T-cell (primary cell): ENCODE measurements around the gene BCR. TPM values are rescaled to one million over a fixed set of nuclear protein-coding genes. Genes with fewer than 3 reads are reported as not detected.

Source experiments
- ATAC-seq, 4 experiments: fragments of 200-7000 bp in 3 of 4; fragments of 150-1000 bp in 1 of 4; cut with Tn5 transposase; replicated peaks in 1 of 4; 1 replicate in 3 of 4; 2 replicates in 1 of 4; pipeline ENCODE4 v1.10.0; 2021; ENCODE audit warnings: moderate library complexity in 3 of 4, mild to moderate bottlenecking in 2 of 4, moderate number of reproducible peaks in 1 of 4
- CTCF ChIA-PET, 2 donors: fragments of 300-600 bp; sonication (Branson Sonifier 250); formaldehyde crosslinking; loops; one replicate each; lab custom pipeline; 2022; ENCODE audit warnings: antibody characterized with exemption in 2 of 2; lab: Charles Lee
- POLR2A ChIA-PET, 2 donors: fragments of 300-600 bp; sonication (Branson Sonifier 250); formaldehyde crosslinking; loops; one replicate each; lab custom pipeline; 2022; ENCODE audit warnings: antibody characterized with exemption in 2 of 2; lab: Charles Lee
- DNase-seq, 35 experiments: peaks; one replicate each; pipeline versions ENCODE4 v3.0.0 to v3.0.0-alpha.2; 2013 to 2023
- H3K27ac ChIP-seq: one replicate; pipeline ENCODE4 v1.5.1; 2013; ENCODE audit warnings: low read length
- H3K27me3 ChIP-seq, 2 experiments: replicated peaks in 1 of 2; 1 replicate in 1 of 2; 2 replicates in 1 of 2; pipeline versions ENCODE4 v1.6.1 to v1.7.0; 2013; ENCODE audit warnings: low read length in 1 of 2, mixed read lengths in 1 of 2; ENCODE audit not compliant: control insufficient read depth in 2 of 2, insufficient read depth in 2 of 2; ENCODE audit errors: extremely low read depth in 1 of 2
- H3K36me3 ChIP-seq, 2 donors: 1 replicate in 1 of 2; 2 replicates in 1 of 2; pipeline versions ENCODE4 v1.6.1 to v1.7.0; 2013; ENCODE audit warnings: low read length in 1 of 2; ENCODE audit not compliant: control insufficient read depth in 2 of 2, insufficient read depth in 1 of 2; ENCODE audit errors: extremely low read depth in 1 of 2
- H3K4me1 ChIP-seq, 2 experiments: 1 replicate in 1 of 2; 2 replicates in 1 of 2; pipeline versions ENCODE4 v1.6.1 to v1.7.0; 2013; ENCODE audit warnings: low read length in 2 of 2, mixed read lengths in 1 of 2; ENCODE audit not compliant: insufficient read depth in 2 of 2, control insufficient read depth in 1 of 2; ENCODE audit errors: extremely low read depth in 1 of 2
- H3K4me3 ChIP-seq, 2 donors: 1 replicate in 1 of 2; 2 replicates in 1 of 2; pipeline versions ENCODE4 v1.5.1 to v1.7.0; 2013; ENCODE audit warnings: mild to moderate bottlenecking in 2 of 2, low read length in 1 of 2, moderate library complexity in 1 of 2; ENCODE audit not compliant: control insufficient read depth in 1 of 2; ENCODE audit errors: extremely low read depth in 1 of 2
- H3K9me3 ChIP-seq: 2 replicates; pipeline ENCODE4 v1.7.0; 2013
- H3K27ac Mint-ChIP-seq, 2 donors: one replicate each; pipeline ENCODE4 v1.8.0; 2020 to 2021; ENCODE audit warnings: mild to moderate bottlenecking in 2 of 2, mixed read lengths in 2 of 2
- H3K27me3 Mint-ChIP-seq, 2 donors: one replicate each; pipeline ENCODE4 v1.8.0; 2021 to 2022; ENCODE audit warnings: mixed read lengths in 2 of 2
- H3K36me3 Mint-ChIP-seq: one replicate; pipeline ENCODE4 v1.8.0; 2021; ENCODE audit warnings: mixed read lengths
- H3K4me1 Mint-ChIP-seq, 3 donors: one replicate each; pipeline ENCODE4 v1.8.0; 2020 to 2022; ENCODE audit warnings: mixed read lengths in 3 of 3, mild to moderate bottlenecking in 1 of 3
- H3K4me3 Mint-ChIP-seq, 3 donors: one replicate each; pipeline ENCODE4 v1.8.0; 2020 to 2022; ENCODE audit warnings: mild to moderate bottlenecking in 3 of 3, mixed read lengths in 3 of 3, moderate library complexity in 3 of 3
- H3K9me3 Mint-ChIP-seq, 3 donors: one replicate each; pipeline ENCODE4 v1.8.0; 2020 to 2022; ENCODE audit warnings: mixed read lengths in 3 of 3
- WGBS: methylation state at CpG from one replicate; pipeline ENCODE4 v1.1.5; 2013; ENCODE audit warnings: missing lambda C conversion rate; ENCODE audit not compliant: insufficient coverage; 5-methylcytosine and 5-hydroxymethylcytosine counted together
- total RNA-seq, 35 experiments: library from RNA in 6 of 35; stranded (reverse) in 6 of 35; fragments of 120-200 nt in 1 of 35; gene quantifications; one replicate each; pipeline versions ENCODE4 v1.2.1 to v1.2.4 and lab custom pipeline; 2013 to 2026

BCR gene
- total RNA-seq, 5 donors from 2014 or later (not counting 1 experiment from before 2014, with no cell fraction given): 74.6 to 103 (median 85.5) TPM

- 96% methylated on average over 6 of the region's 10 CpGs for WGBS
- H3K4me3 Mint-ChIP-seq: no peak overlapping the region
- Histone ChIP-seq H3K4me3 (no peak overlapping the region), H3K27ac (no peak overlapping the region), H3K27me3 (no peaks in the 10 kb centered on the region), H3K4me1 (peaks cover 0 to 24% of the 10 kb centered on the region in 2 experiments), H3K36me3 (peaks cover 15 to 55% of the 10 kb centered on the region in 2 donors), H3K9me3 (no peaks in the 10 kb centered on the region)
- peaks cover 5 to 13% (median 8%) of the 10 kb centered on the region in 3 donors for H3K4me1 Mint-ChIP-seq
- no peaks in the 10 kb centered on the region for H3K9me3 Mint-ChIP-seq
- POLR2A ChIA-PET: no interaction called here
- no peak overlapping the region for H3K27ac Mint-ChIP-seq
- CTCF ChIA-PET: no interaction called here
- H3K27me3 Mint-ChIP-seq: no peaks in the 10 kb centered on the region
- ATAC-seq (no peak), DNase-seq (no peak)
- peaks cover 21% of the 10 kb centered on the region for H3K36me3 Mint-ChIP-seq
Observed at GRCh38 chr22:23261900-23262450, 81.7 kb downstream of the BCR start.

- WGBS: 97% methylated on average over 49 of the region's 60 CpGs
- peaks cover 0 to 8% (median 4%) of the 10 kb centered on the region in 3 donors for H3K4me1 Mint-ChIP-seq
- ATAC-seq: no peak
Observed at GRCh38 chr22:23262518-23263332, 82.4 kb downstream of the BCR start.

GRCh38 chr22:23263651-23264555 is 83.6 kb downstream of the BCR start:
- H3K36me3 Mint-ChIP-seq: peaks cover 21% of the 10 kb centered on the region
- no peak overlapping the region for H3K4me3 Mint-ChIP-seq
- DNase-seq: peak in 34 of 35 experiments; percentile 36 to 82 (median 61)
- Histone ChIP-seq H3K4me3 (no peak overlapping the region), H3K36me3 (peaks cover 22 to 60% of the 10 kb centered on the region in 2 donors), H3K27me3 (no peaks in the 10 kb centered on the region), H3K27ac (peak overlapping the region; percentile 73), H3K9me3 (no peaks in the 10 kb centered on the region), H3K4me1 (peaks cover 0 to 22% of the 10 kb centered on the region in 2 experiments)
- H3K27ac Mint-ChIP-seq: peak overlapping the region; percentile 51 to 69
- H3K9me3 Mint-ChIP-seq: no peaks in the 10 kb centered on the region
- POLR2A ChIA-PET: no interaction called here
- H3K4me1 Mint-ChIP-seq: peaks cover 0 to 10% (median 4%) of the 10 kb centered on the region in 3 donors
- CTCF ChIA-PET: interaction anchor here (1.0 to 1.3 kb wide), 2 partner anchors 15 to 90 kb away, joined by 3 to 6 read pairs; no protein-coding TSS in a partner anchor
- WGBS: 67% methylated on average over 18 of the region's 20 CpGs
- ATAC-seq: peak; percentile 74 to 97 (median 84)
- no peaks in the 10 kb centered on the region for H3K27me3 Mint-ChIP-seq

More at GRCh38 chr22:23262518-23263332, 82.4 kb downstream of the BCR start:
- H3K27me3 Mint-ChIP-seq: no peaks in the 10 kb centered on the region
- DNase-seq: no peak
- no peak overlapping the region for H3K27ac Mint-ChIP-seq
- H3K9me3 Mint-ChIP-seq: no peaks in the 10 kb centered on the region
- Histone ChIP-seq H3K4me1 (peaks cover 0 to 20% of the 10 kb centered on the region in 2 experiments), H3K9me3 (no peaks in the 10 kb centered on the region), H3K4me3 (no peak overlapping the region), H3K36me3 (peaks cover 16 to 54% of the 10 kb centered on the region in 2 donors), H3K27ac (peak overlapping the region; percentile 64), H3K27me3 (no peaks in the 10 kb centered on the region)
- no peak overlapping the region for H3K4me3 Mint-ChIP-seq
- ChIA-PET POLR2A (no interaction called here), CTCF (interaction anchor here in 1 of 2 donors (1.0 kb wide), 1 partner anchor 89 kb away, joined by 3 read pairs; no protein-coding TSS in a partner anchor)
- H3K36me3 Mint-ChIP-seq: peaks cover 16% of the 10 kb centered on the region

DNA sequence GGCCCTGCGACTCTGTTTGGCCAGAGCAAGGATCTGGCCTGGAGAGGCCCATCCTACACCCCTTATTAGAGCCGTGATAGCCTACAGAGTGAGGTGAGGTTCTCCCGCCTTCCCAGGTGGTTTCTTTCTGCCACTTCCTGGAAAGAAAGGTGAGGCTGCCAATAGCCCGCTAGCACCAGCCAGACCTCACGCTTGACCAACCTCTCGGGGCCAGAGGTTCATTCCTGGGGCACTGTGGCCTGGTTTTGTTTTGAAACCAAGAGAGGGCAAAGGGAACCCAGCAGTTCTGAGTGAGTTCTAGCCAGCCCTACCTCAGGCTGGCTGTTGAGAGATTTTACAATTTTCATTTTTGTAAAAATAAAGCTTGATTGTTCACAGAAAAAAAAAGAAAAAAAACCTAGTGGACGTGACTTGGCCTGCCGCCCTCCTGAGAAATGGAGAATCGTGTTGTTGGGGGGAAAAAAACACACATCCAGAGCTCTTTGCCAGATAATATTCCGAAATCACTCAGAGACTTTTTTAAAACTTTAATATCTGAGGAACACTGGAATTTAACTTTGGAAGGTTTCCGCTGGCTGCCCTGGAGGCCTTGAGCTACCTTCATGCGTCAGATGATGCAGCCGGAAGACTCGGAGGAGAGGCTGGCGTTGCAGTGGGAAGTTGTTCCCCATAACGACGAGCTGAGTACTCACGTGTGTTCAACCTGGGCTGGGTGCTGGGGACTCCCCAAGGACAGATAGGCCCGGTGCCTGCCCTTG is 84.5 kb downstream of the BCR start:
- H3K27ac ChIP-seq: peak overlapping the region; percentile 73
- ATAC-seq: no peak

GRCh38 chr22:23265368-23265700 is 85.0 kb downstream of the BCR start:
- no peak overlapping the region for H3K4me3 ChIP-seq
- Mint-ChIP-seq H3K27ac (no peak overlapping the region), H3K4me1 (peaks cover 0 to 16% (median 4%) of the 10 kb centered on the region in 3 donors), H3K27me3 (no peaks in the 10 kb centered on the region), H3K36me3 (peaks cover 21% of the 10 kb centered on the region), H3K4me3 (no peak overlapping the region), H3K9me3 (no peaks in the 10 kb centered on the region)
- H3K9me3 ChIP-seq: no peaks in the 10 kb centered on the region
- no peaks in the 10 kb centered on the region for H3K27me3 ChIP-seq
- no peak for ATAC-seq
- no peak for DNase-seq
- 100% methylated on average over 5 of the region's 7 CpGs for WGBS
- H3K36me3 ChIP-seq: peaks cover 22 to 72% of the 10 kb centered on the region in 2 donors
- peaks cover 0 to 21% of the 10 kb centered on the region in 2 experiments for H3K4me1 ChIP-seq
- POLR2A ChIA-PET: no interaction called here
- H3K27ac ChIP-seq: no peak overlapping the region
- CTCF ChIA-PET: interaction anchor here in 1 of 2 donors (1.1 to 1.3 kb wide), 2 partner anchors 14 to 16 kb away, joined by 3 to 6 read pairs; no protein-coding TSS in a partner anchor

More for the DNA sequence above, 84.5 kb downstream of the BCR start:
- no peaks in the 10 kb centered on the region for H3K9me3 Mint-ChIP-seq
- Histone ChIP-seq H3K36me3 (peaks cover 22 to 67% of the 10 kb centered on the region in 2 donors), H3K4me3 (no peak overlapping the region), H3K27me3 (no peaks in the 10 kb centered on the region), H3K9me3 (no peaks in the 10 kb centered on the region), H3K4me1 (peaks cover 0 to 21% of the 10 kb centered on the region in 2 experiments)
- H3K4me3 Mint-ChIP-seq: no peak overlapping the region
- POLR2A ChIA-PET: no interaction called here
- peaks cover 21% of the 10 kb centered on the region for H3K36me3 Mint-ChIP-seq
- WGBS: 89% methylated on average over 13 of the region's 19 CpGs
- no peak overlapping the region for H3K27ac Mint-ChIP-seq
- DNase-seq: no peak
- H3K27me3 Mint-ChIP-seq: no peaks in the 10 kb centered on the region
- peaks cover 0 to 13% (median 4%) of the 10 kb centered on the region in 3 donors for H3K4me1 Mint-ChIP-seq
- CTCF ChIA-PET: interaction anchor here in 1 of 2 donors (1.3 kb wide), 1 partner anchor 14 kb away, joined by 6 read pairs; no protein-coding TSS in a partner anchor
